HepG2 (cell line): ENCODE data around the gene ARID5B. TPM values are rescaled to one million over a fixed set of nuclear protein-coding genes. Genes with fewer than 3 reads are reported as not detected.

Experiments used
- ATAC-seq: fragments of 200-7000 bp; cut with Tn5 transposase; 3 replicates; pipeline ENCODE4 v1.9.1; 2020; ENCODE audit warnings: mild to moderate bottlenecking, moderate library complexity
- BruUV-seq: library from RNA; stranded (reverse); fragments of 400-500 nt; replicated peaks from 2 replicates; lab custom pipeline; 2021; lab: Mats Ljungman, UMichigan
- CTCF ChIA-PET: fragments of 300-600 bp; formaldehyde crosslinking; extraction: SDS; loops from one replicate; lab custom pipeline; 2021; ENCODE audit warnings: low total read pairs, inconsistent platforms, low intra/inter-chr PET ratio; lab: Yijun Ruan, JAX
- POLR2A ChIA-PET: fragments of 350-600 bp; sonication (Branson Sonifier 250); formaldehyde crosslinking; loops from one replicate; lab custom pipeline; 2020; ENCODE audit warnings: antibody characterized with exemption, inconsistent platforms; lab: Yijun Ruan, JAX
- DNase-seq: peaks from one replicate; pipeline ENCODE4 v3.0.0-alpha.2; 2015; ENCODE audit warnings: low spot score
- FAIRE-seq: peaks from 3 replicates; lab custom pipeline; 2011; peaks lifted over from hg19 to GRCh38; lab: Jason Lieb, UNC
- H2AFZ ChIP-seq: one replicate; pipeline ENCODE4 v1.6.1; 2011; ENCODE audit warnings: low read length, inconsistent platforms
- H3K27ac ChIP-seq: fragments of 300-600 bp; 3 replicates; pipeline ENCODE4 v1.8.0; 2011; ENCODE audit warnings: mixed run types, mild to moderate bottlenecking, mixed read lengths, low read length, inconsistent platforms; ENCODE audit not compliant: insufficient read depth; ENCODE audit errors: extremely low read length
- H3K27me3 ChIP-seq, 2 experiments: fragments of 200-600 bp in 1 of 2; 2 replicates in 1 of 2; 3 replicates in 1 of 2; pipeline versions ENCODE4 v1.6.0 to v1.8.0; 2011; ENCODE audit warnings: low read length in 2 of 2, mild to moderate bottlenecking in 2 of 2, moderate library complexity in 2 of 2, inconsistent platforms in 1 of 2; ENCODE audit not compliant: insufficient read depth in 2 of 2, control insufficient read depth in 1 of 2
- H3K36me3 ChIP-seq, 2 experiments: fragments of 200-600 bp in 1 of 2; replicated peaks in 1 of 2; 2 replicates in 1 of 2; 3 replicates in 1 of 2; pipeline versions ENCODE4 v1.5.1 to v1.8.0; 2011; ENCODE audit warnings: low read length in 2 of 2, inconsistent platforms in 1 of 2; ENCODE audit not compliant: insufficient read depth in 2 of 2, control insufficient read depth in 1 of 2
- H3K4me1 ChIP-seq: 2 replicates; pipeline ENCODE4 v1.5.1; 2012; ENCODE audit warnings: low read length, inconsistent platforms; ENCODE audit not compliant: insufficient read depth
- H3K4me2 ChIP-seq: 2 replicates; pipeline ENCODE4 v1.6.0; 2011; ENCODE audit warnings: low read depth, low read length, inconsistent platforms
- H3K4me3 ChIP-seq, 3 experiments: fragments of 200-600 bp in 1 of 3; sonication (generic), shearing (Covaris generic) in 1 of 3; replicated peaks in 1 of 3; 2 replicates each; pipeline ENCODE4 v1.5.1; 2011 to 2016; ENCODE audit warnings: low read length in 3 of 3, inconsistent platforms in 2 of 3, low read depth in 2 of 3, mild to moderate bottlenecking in 2 of 3, control low read depth in 1 of 3, mixed read lengths in 1 of 3; ENCODE audit not compliant: insufficient read depth in 1 of 3
- H3K79me2 ChIP-seq: one replicate; pipeline ENCODE4 v1.6.1; 2011; ENCODE audit warnings: low read length, inconsistent platforms; ENCODE audit not compliant: insufficient read depth
- H3K9ac ChIP-seq: 2 replicates; pipeline ENCODE4 v1.6.0; 2011; ENCODE audit warnings: mild to moderate bottlenecking, low read depth, low read length, inconsistent platforms; ENCODE audit not compliant: insufficient read depth
- H3K9me3 ChIP-seq: 2 replicates; pipeline ENCODE4 v1.5.1; 2012; ENCODE audit warnings: mild to moderate bottlenecking, low read length
- H4K20me1 ChIP-seq: 2 replicates; pipeline ENCODE4 v1.6.0; 2011; ENCODE audit warnings: inconsistent platforms, mild to moderate bottlenecking, low read length, moderate library complexity; ENCODE audit not compliant: insufficient read depth
- MAFF ChIP-seq: IDR thresholded peaks from 2 replicates; pipeline ENCODE4 v1.6.1; 2011; ENCODE audit warnings: low read depth, low read length, improper control_type of control experiment
- MAFK ChIP-seq, 2 experiments: IDR thresholded peaks in 1 of 2; conservative IDR thresholded peaks in 1 of 2; 2 replicates each; pipeline ENCODE4 v1.6.1; 2011; ENCODE audit warnings: improper control_type of control experiment in 2 of 2, low read length in 2 of 2
- SOX6 ChIP-seq, 2 experiments: fragments of 450-650 bp in 1 of 2; sonication (generic) in 1 of 2; formaldehyde crosslinking in 1 of 2; IDR thresholded peaks; 2 replicates each; pipeline versions ENCODE4 v1.4.0 to v1.6.1; 2017 to 2020; ENCODE audit warnings: antibody characterized with exemption in 1 of 2, mild to moderate bottlenecking in 1 of 2, missing genetic modification reagents in 1 of 2
- TCF7 ChIP-seq: sonication (generic); IDR thresholded peaks from 2 replicates; pipeline ENCODE4 v1.6.1; 2016; ENCODE audit warnings: antibody characterized with exemption, low read depth
- ZMYM3 ChIP-seq: sonication (generic); formaldehyde crosslinking; IDR thresholded peaks from 2 replicates; pipeline ENCODE4 v1.5.1; 2020; ENCODE audit warnings: mild to moderate bottlenecking, missing genetic modification reagents
- WGBS: methylation state at CpG from one replicate; pipeline ENCODE4 v1.1.6; 2017; ENCODE audit warnings: low lambda C conversion rate; 5-methylcytosine and 5-hydroxymethylcytosine counted together
- in situ Hi-C: cut with HindIII; loops from 2 replicates; pipeline ENCODE4 v1.10.0; 2017; ENCODE audit warnings: low pct_unique_long_range_greater_than_20kb; ENCODE audit not compliant: extremely low pct_ligation_motif_present
- intact Hi-C: fragments of 100-400 bp; cut with micrococcal nuclease; formaldehyde crosslinking; loops from one replicate; pipeline ENCODE4 v1.10.0; 2022; ENCODE audit not compliant: unreplicated experiment
- polyA plus RNA-seq, 8 experiments: library from polyadenylated mRNA; depleted of rRNA in 3 of 8; stranded (reverse) in 7 of 8; unstranded in 1 of 8; fragments of >200 nt; fragmentation: Illumina TruSeq in 4 of 8; extraction: Trizol in 4 of 8; gene quantifications; 2 replicates each; pipeline versions ENCODE4 v1.2.1 to v1.2.3, GENCODE V29; 2011 to 2016; ENCODE audit warnings: low read depth in 4 of 8, missing spikeins in 1 of 8, mixed read lengths in 1 of 8; ENCODE audit not compliant: insufficient read depth in 1 of 8
- total RNA-seq, 5 experiments: library from RNA; depleted of rRNA; stranded (reverse); fragments of >200 nt; fragmentation: Illumina TruSeq; extraction: Trizol; gene quantifications; 2 replicates each; pipeline ENCODE4 v1.2.3, GENCODE V29; 2016; ENCODE audit warnings: low read depth in 1 of 5
- TF ChIP-seq, protein P1 (sequence below): sonication (generic); formaldehyde crosslinking; IDR thresholded peaks from 2 replicates; pipeline ENCODE4 v1.4.0; 2020; ENCODE audit warnings: missing genetic modification reagents

The ARID5B gene
- total and polyA plus RNA-seq, 2 of the 13 experiments (the other 11 are each of a cell fraction or from before 2014, with no cell fraction given) = 6.2 to 21.1 TPM

DNA sequence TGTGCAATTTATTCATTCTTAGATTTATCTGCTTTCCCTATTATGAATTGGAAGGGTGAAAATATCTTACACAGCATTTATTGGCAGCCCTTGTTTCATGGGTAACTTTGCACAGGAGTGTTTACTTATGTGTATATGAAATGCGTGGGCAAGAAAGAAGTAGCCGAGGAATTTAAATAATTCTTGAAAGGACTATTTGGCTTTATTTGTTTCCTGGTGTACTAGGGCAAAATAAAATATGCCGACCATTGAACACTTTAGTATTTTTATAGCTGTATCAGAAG, 93.7 kb downstream of the ARID5B start:
- Histone ChIP-seq H3K27ac (no peak overlapping the region), H3K9ac (no peak overlapping the region), H3K4me1 (peaks cover 28% of the 10 kb centered on the region), H2AFZ (no peak overlapping the region), H4K20me1 (no peaks in the 10 kb centered on the region), H3K36me3 (peaks cover 4 to 9% of the 10 kb centered on the region in 2 experiments; a peak in 4 of 5 replicates), H3K9me3 (no peaks in the 10 kb centered on the region), H3K27me3 (no peaks in the 10 kb centered on the region), H3K4me2 (no peak overlapping the region), H3K4me3 (no peak overlapping the region), H3K79me2 (no peaks in the 10 kb centered on the region)
- ChIA-PET POLR2A (no interaction called here), CTCF (no interaction called here)
- no peak for FAIRE-seq
- 92% methylated on average over 3 of the region's 3 CpGs for WGBS
- TF ChIP-seq SOX6 (IDR thresholded peaks at IDR 0.05) (no peak), SOX6 (CRISPR knock-in tag; IDR thresholded peaks at IDR 0.05) (no peak), TCF7 (no peak), MAFK (conservative IDR thresholded peaks at IDR 0.05 in 1 of 2, IDR thresholded peaks at IDR 0.05 in 1 of 2; ENCODE audit: low read length in 2 of 2) (peak in 1 of 2 experiments; percentile 56; a peak in 2 of 4 replicates), ZMYM3 (CRISPR knock-in tag) (no peak), MAFF (0 out of 2 replicates have a peak, but pooled peaks have one; percentile 21)
- TF ChIP-seq, protein P1, sequence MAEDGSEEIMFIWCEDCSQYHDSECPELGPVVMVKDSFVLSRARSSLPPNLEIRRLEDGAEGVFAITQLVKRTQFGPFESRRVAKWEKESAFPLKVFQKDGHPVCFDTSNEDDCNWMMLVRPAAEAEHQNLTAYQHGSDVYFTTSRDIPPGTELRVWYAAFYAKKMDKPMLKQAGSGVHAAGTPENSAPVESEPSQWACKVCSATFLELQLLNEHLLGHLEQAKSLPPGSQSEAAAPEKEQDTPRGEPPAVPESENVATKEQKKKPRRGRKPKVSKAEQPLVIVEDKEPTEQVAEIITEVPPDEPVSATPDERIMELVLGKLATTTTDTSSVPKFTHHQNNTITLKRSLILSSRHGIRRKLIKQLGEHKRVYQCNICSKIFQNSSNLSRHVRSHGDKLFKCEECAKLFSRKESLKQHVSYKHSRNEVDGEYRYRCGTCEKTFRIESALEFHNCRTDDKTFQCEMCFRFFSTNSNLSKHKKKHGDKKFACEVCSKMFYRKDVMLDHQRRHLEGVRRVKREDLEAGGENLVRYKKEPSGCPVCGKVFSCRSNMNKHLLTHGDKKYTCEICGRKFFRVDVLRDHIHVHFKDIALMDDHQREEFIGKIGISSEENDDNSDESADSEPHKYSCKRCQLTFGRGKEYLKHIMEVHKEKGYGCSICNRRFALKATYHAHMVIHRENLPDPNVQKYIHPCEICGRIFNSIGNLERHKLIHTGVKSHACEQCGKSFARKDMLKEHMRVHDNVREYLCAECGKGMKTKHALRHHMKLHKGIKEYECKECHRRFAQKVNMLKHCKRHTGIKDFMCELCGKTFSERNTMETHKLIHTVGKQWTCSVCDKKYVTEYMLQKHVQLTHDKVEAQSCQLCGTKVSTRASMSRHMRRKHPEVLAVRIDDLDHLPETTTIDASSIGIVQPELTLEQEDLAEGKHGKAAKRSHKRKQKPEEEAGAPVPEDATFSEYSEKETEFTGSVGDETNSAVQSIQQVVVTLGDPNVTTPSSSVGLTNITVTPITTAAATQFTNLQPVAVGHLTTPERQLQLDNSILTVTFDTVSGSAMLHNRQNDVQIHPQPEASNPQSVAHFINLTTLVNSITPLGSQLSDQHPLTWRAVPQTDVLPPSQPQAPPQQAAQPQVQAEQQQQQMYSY (CRISPR knock-in tag) = no peak
- in situ Hi-C loops = no loop called here
- BruUV-seq = no TSS peak
- DNase-seq = no peak
- intact Hi-C loops = no loop called here
- ATAC-seq = no peak
